Activated CD8-positive, alpha-beta memory T cell treated with anti-CD3 and anti-CD28 coated beads, Interleukin-2, amount 50 U/mL, for 24 hours (primary cell): Measurements from ENCODE around the gene ZNF417.
"Not testable (repeated sequence)": the region's sequence is repeated elsewhere in the genome, so short reads cannot be mapped to it uniquely, and the experiment has no call there.

Source experiments
- DNase-seq: peaks from one replicate; pipeline ENCODE4 v3.0.0-alpha.2; 2020; ENCODE audit errors: extremely low read depth

The ZNF417 gene

DNA sequence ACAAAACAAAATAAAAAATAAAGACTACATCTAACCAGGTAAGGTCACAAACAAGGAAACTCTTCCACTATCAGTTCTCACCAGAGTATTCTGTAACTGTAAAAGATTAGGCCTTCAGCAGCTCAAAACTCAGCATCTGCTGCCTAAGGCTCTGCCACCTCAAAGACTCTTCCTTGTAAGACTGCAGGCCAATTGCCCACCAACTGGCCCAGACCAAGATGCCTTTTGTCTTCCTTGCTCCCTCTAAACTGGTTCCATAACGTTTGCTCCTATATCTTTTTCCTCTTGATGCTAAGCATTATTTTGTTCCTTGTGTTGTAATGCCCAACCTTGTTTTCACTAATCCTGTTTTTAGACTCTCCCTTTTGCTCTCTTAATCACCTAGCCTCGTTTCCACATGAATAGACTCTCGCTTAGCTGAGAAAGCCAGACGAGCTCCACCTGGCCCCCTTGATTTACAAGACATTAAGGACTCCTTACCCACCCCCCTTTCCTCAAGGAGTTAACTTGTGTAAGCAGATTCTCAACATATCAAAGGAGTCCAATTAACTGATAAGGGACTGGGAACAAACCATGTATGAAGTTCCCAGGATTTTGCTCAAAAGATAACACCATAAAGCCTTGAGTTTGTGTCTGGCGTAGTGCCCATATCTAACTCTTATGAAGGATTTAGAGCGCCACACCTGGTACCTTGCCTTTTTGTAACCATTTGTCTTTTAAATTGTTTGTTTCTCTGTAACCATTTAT lies 29.0 kb downstream of the ZNF417 start:
- no peak for DNase-seq

DNA sequence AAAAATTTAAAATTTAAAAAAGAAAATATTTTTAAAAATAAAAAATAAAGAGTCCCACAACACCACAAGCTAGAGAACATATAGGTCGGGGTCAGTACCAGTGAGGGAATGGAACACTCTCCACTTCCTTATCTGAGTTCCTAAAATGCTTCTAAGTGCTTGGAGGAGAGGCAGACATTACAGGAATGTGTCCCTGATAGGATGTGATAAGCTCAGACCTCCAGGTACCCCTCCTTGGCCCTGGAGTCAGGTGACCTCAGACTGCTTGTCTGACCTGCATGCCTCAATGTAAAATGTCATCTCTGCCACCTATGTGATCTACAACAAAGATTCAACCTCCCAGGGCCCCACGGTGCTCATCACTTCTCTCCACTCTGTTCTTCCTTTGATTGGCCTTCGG lies 30.3 kb downstream of the ZNF417 start:
- no peak for DNase-seq

DNA sequence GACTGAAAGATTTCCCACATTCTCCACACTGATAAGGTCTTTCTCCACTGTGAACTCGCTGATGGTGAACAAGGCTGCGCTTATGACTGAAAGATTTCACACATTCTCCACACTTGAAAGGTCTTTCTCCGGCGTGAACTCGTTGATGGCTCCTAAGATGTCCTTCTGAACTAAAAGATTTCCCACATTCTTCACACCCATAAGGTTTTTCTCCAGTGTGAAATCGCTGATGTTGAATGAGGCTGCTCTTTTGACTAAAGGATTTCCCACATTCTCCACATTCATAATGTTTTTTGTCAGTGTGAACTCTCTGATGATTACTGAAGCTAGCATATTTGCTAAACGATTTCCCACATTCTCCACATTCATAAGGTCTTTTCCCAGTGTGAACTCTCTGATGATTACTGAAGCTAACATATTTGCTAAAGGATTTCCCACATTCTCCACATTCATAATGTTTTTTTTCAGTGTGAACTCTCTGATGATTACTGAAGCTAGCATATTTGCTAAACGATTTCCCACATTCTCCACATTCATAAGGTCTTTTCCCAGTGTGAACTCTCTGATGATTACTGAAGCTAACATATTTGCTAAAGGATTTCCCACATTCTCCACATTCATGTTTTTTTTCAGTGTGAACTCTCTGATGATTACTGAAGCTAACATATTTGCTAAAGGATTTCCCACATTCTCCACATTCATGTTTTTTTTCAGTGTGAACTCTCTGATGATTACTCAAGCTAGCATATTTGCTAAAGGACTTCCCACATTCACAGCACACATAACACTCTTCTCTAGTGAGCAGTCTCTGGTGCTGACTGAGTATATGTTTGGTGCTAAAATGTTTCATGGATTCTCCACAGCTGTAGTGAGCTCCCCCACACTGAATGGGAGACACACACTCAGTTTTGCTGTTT lies 42.3 kb downstream of the ZNF417 start:
- DNase-seq, result not testable (repeated sequence)

DNA sequence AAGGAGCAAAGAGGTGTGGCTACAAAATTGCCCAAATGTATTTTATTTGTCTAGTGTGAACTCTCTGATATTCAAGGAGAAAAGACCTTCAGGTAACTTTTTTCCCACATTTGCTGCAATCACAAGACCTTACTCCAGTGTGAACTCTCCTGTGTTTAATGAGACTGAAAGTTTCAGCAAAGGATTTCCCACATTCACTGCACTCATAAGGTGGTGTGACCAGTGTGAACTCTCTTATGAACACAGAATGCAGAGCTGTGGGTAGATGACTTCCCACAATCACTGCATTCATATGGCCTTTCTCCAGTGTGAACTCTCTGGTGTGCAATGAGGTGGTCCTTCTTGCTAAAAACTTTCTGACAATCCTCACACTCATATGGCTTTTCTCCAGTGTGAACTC lies 43.9 kb downstream of the ZNF417 start:
- DNase-seq, result no peak

DNA sequence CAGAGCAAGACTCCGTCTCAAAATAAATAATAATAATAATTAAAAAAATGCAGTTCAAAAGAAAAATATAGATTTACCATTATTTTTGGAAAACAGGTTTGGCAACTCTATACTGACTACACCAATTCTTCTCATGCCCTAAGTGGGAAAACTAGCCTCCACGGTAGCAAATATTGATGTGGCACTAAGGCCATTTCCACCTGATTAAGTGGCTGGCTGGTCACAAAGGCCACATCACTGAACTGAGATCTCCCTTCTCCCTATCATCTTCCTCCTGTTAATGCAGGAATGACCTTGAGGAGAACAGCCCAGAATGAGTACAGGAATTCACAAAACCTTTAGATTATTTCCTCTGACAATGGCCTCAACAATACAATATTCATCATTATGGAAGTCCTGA lies 46.2 kb downstream of the ZNF417 start:
- DNase-seq, result no peak

DNA sequence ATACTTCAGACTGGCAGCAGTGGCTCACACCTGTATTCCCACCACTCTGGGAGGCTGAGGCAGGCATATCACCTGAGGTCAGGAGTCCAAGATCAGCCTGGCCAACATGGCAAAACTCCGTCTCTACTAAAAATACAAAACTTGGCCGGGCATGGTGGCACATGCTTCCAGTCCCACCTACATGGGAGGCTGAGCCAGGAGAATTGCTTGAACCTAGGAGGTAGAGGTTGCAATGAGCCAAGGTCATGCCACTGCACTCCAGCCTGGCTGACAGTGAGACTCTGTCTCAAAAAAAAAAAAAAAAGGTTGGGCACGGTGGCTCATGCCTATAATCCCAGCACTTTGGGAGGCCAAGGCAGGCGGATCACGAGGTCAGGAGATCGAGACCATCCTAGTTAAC lies 46.7 kb downstream of the ZNF417 start:
- DNase-seq, result not testable (repeated sequence)

DNA sequence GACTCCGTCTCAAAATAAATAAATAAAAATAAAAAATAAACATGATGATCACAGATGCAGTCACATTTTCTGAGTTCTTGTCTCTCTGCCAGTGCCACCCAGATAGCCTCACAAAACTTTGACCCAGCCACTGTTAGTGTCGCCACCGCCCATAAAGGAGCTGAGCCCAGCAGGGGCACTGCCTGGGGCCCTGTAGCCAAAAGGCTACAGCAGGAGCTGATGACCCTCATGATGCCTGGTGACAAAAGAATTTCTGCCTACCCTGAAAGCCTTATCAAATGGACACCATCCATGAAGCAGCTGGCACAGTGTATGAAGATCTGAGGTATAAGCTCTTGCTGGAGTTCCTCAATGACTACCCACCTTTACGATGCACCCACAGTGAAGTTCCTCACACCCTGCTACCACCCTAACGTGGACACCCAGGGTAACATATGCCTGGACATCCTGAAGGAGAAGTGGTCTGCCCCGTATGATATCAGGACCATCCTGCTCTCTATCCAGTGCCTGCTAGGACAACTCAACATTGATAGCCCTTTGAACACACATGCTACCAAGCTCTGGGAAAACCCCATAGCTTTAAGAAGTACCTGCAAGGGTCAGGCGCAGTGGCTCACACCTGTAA lies 48.4 kb downstream of the ZNF417 start:
- no peak for DNase-seq
